Spleen (tissue), 11 donors: ENCODE data around the gene ZNF487. TPM values are rescaled to one million over a fixed set of nuclear protein-coding genes. Genes with fewer than 3 reads are reported as not detected.
A peak's percentile ranks its signal among the peaks of the same experiment; 100 is the strongest.
"Not testable (repeated sequence)": the region's sequence is repeated elsewhere in the genome, so short reads cannot be mapped to it uniquely, and the experiment has no call there.

Experiments
- DNase-seq: peaks from one replicate; pipeline ENCODE4 v3.0.0-alpha.2; 2020
- H3K27ac ChIP-seq, 8 donors: fragments of 200-600 bp; sonication (generic) in 7 of 8; 1 replicate in 4 of 8; 2 replicates in 4 of 8; pipeline versions ENCODE4 v1.5.0 to v1.8.0; 2016 to 2021; ENCODE audit warnings: inconsistent platforms in 4 of 8, mild to moderate bottlenecking in 4 of 8, moderate library complexity in 1 of 8
- H3K27me3 ChIP-seq, 7 donors: fragments of 200-600 bp; sonication (generic) in 6 of 7; replicated peaks in 1 of 7; 1 replicate in 4 of 7; 2 replicates in 3 of 7; pipeline versions ENCODE4 v1.5.0 to v1.8.0; 2016 to 2021; ENCODE audit warnings: inconsistent platforms in 3 of 7, mild to moderate bottlenecking in 1 of 7
- H3K36me3 ChIP-seq, 6 donors: fragments of 200-600 bp; sonication (generic) in 5 of 6; 1 replicate in 4 of 6; 2 replicates in 2 of 6; pipeline versions ENCODE4 v1.5.0 to v1.8.0; 2016 to 2021; ENCODE audit warnings: inconsistent platforms in 2 of 6
- H3K4me1 ChIP-seq, 6 donors: fragments of 200-600 bp; sonication (generic) in 5 of 6; 1 replicate in 3 of 6; 2 replicates in 3 of 6; pipeline versions ENCODE4 v1.5.0 to v1.8.0; 2016 to 2021; ENCODE audit warnings: inconsistent platforms in 3 of 6
- H3K4me3 ChIP-seq, 8 donors: fragments of 200-600 bp; sonication (generic) in 7 of 8; 1 replicate in 4 of 8; 2 replicates in 4 of 8; pipeline versions ENCODE4 v1.5.0 to v1.8.0; 2016 to 2021; ENCODE audit warnings: inconsistent platforms in 4 of 8, mild to moderate bottlenecking in 4 of 8, moderate library complexity in 2 of 8
- H3K9me3 ChIP-seq, 8 donors: fragments of 200-600 bp; sonication (generic) in 7 of 8; 1 replicate in 4 of 8; 2 replicates in 4 of 8; pipeline versions ENCODE4 v1.5.0 to v1.8.0; 2016 to 2021; ENCODE audit warnings: inconsistent platforms in 4 of 8
- POLR2A ChIP-seq, 3 donors: fragments of 450-650 bp; IDR thresholded peaks; one replicate each; pipeline ENCODE4 v1.5.1; 2017; ENCODE audit warnings: antibody characterized with exemption in 3 of 3, mild to moderate bottlenecking in 1 of 3
- POLR2AphosphoS5 ChIP-seq, 3 donors: sonication (generic); formaldehyde crosslinking; IDR thresholded peaks; one replicate each; pipeline ENCODE4 v1.5.1; 2017; ENCODE audit warnings: antibody characterized with exemption in 3 of 3
- WGBS, 5 donors: extraction: QIAGEN DNeasy Blood & Tissue Kit in 3 of 5; methylation state at CpG; one replicate each; pipeline versions ENCODE4 v1.1.5 to v1.1.7; 2013 to 2018; 5-methylcytosine and 5-hydroxymethylcytosine counted together
- intact Hi-C: fragments of 100-400 bp; cut with DNase I; formaldehyde crosslinking; loops from one replicate; pipeline ENCODE4 v1.15.0; 2023; ENCODE audit warnings: low total_unique reads
- polyA plus RNA-seq, 3 donors: library from polyadenylated mRNA; stranded (reverse); fragments of 200-250 nt; gene quantifications; one replicate each; pipeline ENCODE4 v1.2.1, GENCODE V29; 2013
- total RNA-seq, 7 donors: library from RNA; depleted of rRNA in 3 of 7; stranded (reverse); fragments of >200 nt in 3 of 7; fragmentation: NEBNext Ultra II Directional in 4 of 7; extraction: Animal tissue kit (Norgen Biotek cat#: 25700) in 4 of 7; gene quantifications; one replicate each; pipeline versions ENCODE4 v1.1.0 to v1.2.1, GENCODE V29; 2016 to 2021
- TF ChIP-seq, protein P1 (sequence below), 11 experiments: fragments of 200-600 bp in 7 of 11; fragments of 450-650 bp in 4 of 11; sonication (generic) in 4 of 11; IDR thresholded peaks in 8 of 11; conservative IDR thresholded peaks in 3 of 11; 1 replicate in 7 of 11; 2 replicates in 4 of 11; pipeline versions ENCODE4 v1.4.0 to v1.8.0; 2016 to 2021; ENCODE audit warnings: antibody characterized with exemption in 11 of 11, inconsistent platforms in 4 of 11, mild to moderate bottlenecking in 1 of 11
- donor health status: healthy with polysubstance abuse.
- donor health status: DM: no; HTN: no; CAD: no; lungs with moderate emphysema.
- donor health status: DM: no; HTN: no; CAD: no.
- donor health status: Bipolar disorder and iron deficiency.
- donor health status: healthy.
- donor health status: DM: no; HTN: no; CAD: no.
- donor health status: DM: yes; HTN: yes; CAD: no.

Gene ZNF487
- total and polyA plus RNA-seq, 10 donors: 4.9 to 12.1 (median 7.4) TPM

GRCh38 chr10:43444897-43445466 lies 8.1 kb downstream of the ZNF487 start:
- TF ChIP-seq POLR2AphosphoS5 (IDR thresholded peaks at IDR 0.05): no peak
- no peak for TF ChIP-seq POLR2A (IDR thresholded peaks at IDR 0.05)
- TF ChIP-seq, protein P1, sequence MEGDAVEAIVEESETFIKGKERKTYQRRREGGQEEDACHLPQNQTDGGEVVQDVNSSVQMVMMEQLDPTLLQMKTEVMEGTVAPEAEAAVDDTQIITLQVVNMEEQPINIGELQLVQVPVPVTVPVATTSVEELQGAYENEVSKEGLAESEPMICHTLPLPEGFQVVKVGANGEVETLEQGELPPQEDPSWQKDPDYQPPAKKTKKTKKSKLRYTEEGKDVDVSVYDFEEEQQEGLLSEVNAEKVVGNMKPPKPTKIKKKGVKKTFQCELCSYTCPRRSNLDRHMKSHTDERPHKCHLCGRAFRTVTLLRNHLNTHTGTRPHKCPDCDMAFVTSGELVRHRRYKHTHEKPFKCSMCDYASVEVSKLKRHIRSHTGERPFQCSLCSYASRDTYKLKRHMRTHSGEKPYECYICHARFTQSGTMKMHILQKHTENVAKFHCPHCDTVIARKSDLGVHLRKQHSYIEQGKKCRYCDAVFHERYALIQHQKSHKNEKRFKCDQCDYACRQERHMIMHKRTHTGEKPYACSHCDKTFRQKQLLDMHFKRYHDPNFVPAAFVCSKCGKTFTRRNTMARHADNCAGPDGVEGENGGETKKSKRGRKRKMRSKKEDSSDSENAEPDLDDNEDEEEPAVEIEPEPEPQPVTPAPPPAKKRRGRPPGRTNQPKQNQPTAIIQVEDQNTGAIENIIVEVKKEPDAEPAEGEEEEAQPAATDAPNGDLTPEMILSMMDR (IDR thresholded peaks at IDR 0.05 in 8 of 11, conservative IDR thresholded peaks at IDR 0.05 in 3 of 11): no peak
- 86 to 95% (median 92%) methylated on average over 2 of the region's 2 CpGs for WGBS, 5 donors
- Histone ChIP-seq H3K4me3 (no peak overlapping the region), H3K4me1 (peaks cover 0 to 23% (median 8%) of the 10 kb centered on the region in 6 donors), H3K9me3 (peaks cover 0 to 7% (median 0%) of the 10 kb centered on the region in 8 donors), H3K27ac (peak overlapping the region in 1 of 8 donors; percentile 26), H3K36me3 (peaks cover 0 to 14% (median 0%) of the 10 kb centered on the region in 6 donors), H3K27me3 (no peaks in the 10 kb centered on the region)
- intact Hi-C loops: no loop called here
- DNase-seq: no peak

DNA sequence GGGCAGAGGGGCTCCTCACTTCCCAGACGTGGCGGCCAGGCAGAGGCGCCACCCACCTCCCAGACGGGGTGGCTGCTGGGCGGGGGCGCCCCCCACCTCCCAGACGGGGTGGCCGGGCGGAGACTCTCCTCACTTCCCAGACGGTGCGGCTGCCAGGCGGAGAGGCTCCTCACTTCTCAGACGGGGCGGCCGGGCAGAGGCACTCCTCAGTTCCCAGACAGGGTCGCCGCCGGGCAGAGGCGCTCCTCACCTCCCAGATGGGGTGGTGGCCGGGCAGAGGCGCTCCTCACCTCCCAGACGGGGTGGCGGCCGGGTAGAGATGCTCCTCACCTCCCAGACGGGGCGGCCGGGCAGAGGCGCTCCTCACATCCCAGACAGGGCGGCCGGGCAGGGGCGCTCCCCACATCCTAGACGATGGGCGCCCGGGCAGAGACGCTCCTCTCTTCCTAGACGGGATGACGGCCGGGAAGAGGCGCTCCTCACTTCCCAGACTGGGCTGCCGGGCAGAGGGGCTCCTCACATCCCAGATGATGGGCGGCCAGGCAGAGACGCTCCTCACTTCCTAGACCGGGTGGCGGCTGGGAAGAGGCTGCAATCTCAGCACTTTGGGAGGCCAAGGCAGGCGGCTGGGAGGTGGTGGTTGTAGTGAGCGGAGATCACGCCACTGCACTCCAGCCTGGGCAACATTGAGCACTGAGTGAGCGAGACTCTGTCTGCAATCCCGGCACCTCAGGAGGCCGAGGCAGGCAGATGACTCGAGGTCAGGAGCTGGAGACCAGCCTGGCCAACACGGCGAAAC lies 9.5 kb downstream of the ZNF487 start:
- H3K9me3 ChIP-seq, DNase-seq, intact Hi-C loops, H3K27me3 ChIP-seq, H3K27ac ChIP-seq, H3K4me3 ChIP-seq: not testable (repeated sequence)
- Histone ChIP-seq H3K36me3 (peaks cover 0 to 14% (median 0%) of the 10 kb centered on the region in 6 donors), H3K4me1 (peaks cover under 1 to 24% (median 6%) of the 10 kb centered on the region in 6 donors)
- WGBS, 5 donors: 94 to 97% (median 96%) methylated on average over 30 to 53 of the region's 53 CpGs

DNA sequence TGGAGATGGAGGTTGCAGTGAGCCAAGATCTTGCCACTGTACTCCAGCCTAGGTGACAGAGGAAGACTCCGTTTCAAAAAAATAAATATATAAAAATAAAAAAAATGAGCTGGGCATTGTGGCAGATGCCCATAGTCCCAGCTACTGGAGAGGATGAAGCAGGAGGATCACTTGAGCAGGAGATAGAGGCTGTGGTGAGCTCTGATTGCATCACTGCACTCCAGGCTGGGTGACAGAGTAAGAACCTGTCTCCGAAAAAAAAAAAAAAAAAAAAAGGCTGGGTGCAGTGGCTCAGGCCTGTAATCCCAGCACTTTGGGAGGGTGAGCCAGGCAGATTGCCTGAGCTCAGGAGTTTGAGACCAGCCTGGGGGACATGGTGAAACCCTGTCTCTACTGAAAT lies 11.8 kb downstream of the ZNF487 start:
- intact Hi-C loops: no loop called here
- TF ChIP-seq, protein P1 (IDR thresholded peaks at IDR 0.05 in 8 of 11, conservative IDR thresholded peaks at IDR 0.05 in 3 of 11): no peak
- TF ChIP-seq POLR2A (IDR thresholded peaks at IDR 0.05) (no peak), POLR2AphosphoS5 (IDR thresholded peaks at IDR 0.05) (no peak)
- no peak for DNase-seq
- H3K4me1 ChIP-seq: peaks cover 21 to 47% (median 29%) of the 10 kb centered on the region in 6 donors
- no peak overlapping the region for H3K27ac ChIP-seq
- H3K27me3 ChIP-seq: no peaks in the 10 kb centered on the region
- no peak overlapping the region for H3K4me3 ChIP-seq
- WGBS, 5 donors: 70 to 100% (median 75%) methylated on average over 1 to 2 of the region's 2 CpGs
- peaks cover 0 to 14% (median 0%) of the 10 kb centered on the region in 6 donors for H3K36me3 ChIP-seq
- H3K9me3 ChIP-seq: peaks cover 0 to 7% (median 0%) of the 10 kb centered on the region in 8 donors

DNA sequence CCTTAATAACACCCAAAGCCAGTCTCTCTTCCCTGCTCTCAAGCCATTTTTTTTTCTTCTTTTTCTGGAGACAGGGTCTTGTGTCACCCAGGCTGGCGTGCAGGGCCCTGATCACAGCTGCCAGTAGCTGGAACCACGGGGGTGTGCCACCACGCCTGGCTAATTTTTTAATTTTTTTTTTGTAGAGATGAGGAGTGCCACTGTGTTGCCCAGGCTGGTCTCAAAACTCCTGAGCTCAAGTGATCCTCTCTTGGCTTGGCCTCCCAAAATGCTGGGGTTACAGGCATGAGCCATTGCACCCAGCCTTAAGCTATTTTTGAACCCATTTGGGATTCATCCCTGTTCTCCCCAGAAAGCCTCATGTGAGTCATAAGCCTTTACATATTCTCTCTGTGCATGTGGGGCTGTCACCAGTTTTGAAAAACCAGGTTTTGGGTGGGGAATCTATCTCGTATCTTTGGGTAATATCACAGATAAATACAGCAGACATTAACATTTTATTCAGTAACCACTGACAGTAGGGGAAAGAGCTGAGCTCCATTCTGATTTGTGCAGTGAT lies 15.5 kb downstream of the ZNF487 start:
- DNase-seq: no peak

More for the DNA sequence above, 15.5 kb downstream of the ZNF487 start:
- Histone ChIP-seq H3K27ac (peak overlapping the region; percentile 72 to 98 (median 91)), H3K4me3 (peak overlapping the region in 2 of 8 donors; percentile 2 to 5), H3K4me1 (peaks cover 40 to 78% (median 54%) of the 10 kb centered on the region in 6 donors), H3K9me3 (no peaks in the 10 kb centered on the region), H3K36me3 (no peaks in the 10 kb centered on the region), H3K27me3 (no peaks in the 10 kb centered on the region)
- intact Hi-C loops: no loop called here
- TF ChIP-seq POLR2AphosphoS5 (IDR thresholded peaks at IDR 0.05) (peak in 1 of 3 donors; percentile 3), POLR2A (IDR thresholded peaks at IDR 0.05) (no peak)
- TF ChIP-seq, protein P1 (IDR thresholded peaks at IDR 0.05 in 8 of 11, conservative IDR thresholded peaks at IDR 0.05 in 3 of 11): no peak
- 24 to 33% (median 27%) methylated on average over 4 of the region's 4 CpGs for WGBS, 5 donors
